ENCODE results near the gene LMBR1. TPM values are rescaled to one million over a fixed set of nuclear protein-coding genes. Genes with fewer than 3 reads are reported as not detected.

The LMBR1 gene
- total and polyA plus RNA-seq, 2 of the 13 experiments (the other 11 are each of a cell fraction or from before 2014, with no cell fraction given): 20.9 to 39.6 TPM

- no TSS peak for BruUV-seq (replicated peaks)
- FAIRE-seq (no peak), DNase-seq (ENCODE audit: low spot score) (no peak), ATAC-seq (no peak)
- TF ChIP-seq NFE2L2 (IDR thresholded peaks at IDR 0.05; ENCODE audit: low read length) (no peak), MAFK (conservative IDR thresholded peaks at IDR 0.05 in 1 of 2, IDR thresholded peaks at IDR 0.05 in 1 of 2; ENCODE audit: low read length in 2 of 2) (peak in 1 of 2 experiments; percentile 14; a peak in 1 of 4 replicates)
- intact Hi-C loops (cut with micrococcal nuclease; ENCODE audit: unreplicated experiment): no loop called here
- WGBS (ENCODE audit: low lambda C conversion rate): 98% methylated on average over 3 of the region's 3 CpGs
- no peaks in the 10 kb centered on the region for H3K36me3 ChIP-seq (replicated peaks in 1 of 2; ENCODE audit: control insufficient read depth in 1 of 2, insufficient read depth in 2 of 2, low read length in 2 of 2)
- in situ Hi-C loops (cut with HindIII; ENCODE audit: extremely low pct_ligation_motif_present, low pct_unique_long_range_greater_than_20kb): no loop called here
- no peak overlapping the region for H3K27ac ChIP-seq (ENCODE audit: extremely low read length, insufficient read depth, low read length)
- no peak overlapping the region for H2AFZ ChIP-seq (ENCODE audit: low read length)
- no peaks in the 10 kb centered on the region for H3K4me1 ChIP-seq (ENCODE audit: insufficient read depth, low read length)
- no peak overlapping the region for H3K4me3 ChIP-seq (replicated peaks in 1 of 3; ENCODE audit: insufficient read depth in 1 of 3, low read depth in 2 of 3, low read length in 3 of 3)
- H3K79me2 ChIP-seq (ENCODE audit: insufficient read depth, low read length): no peaks in the 10 kb centered on the region
- POLR2A ChIA-PET: no interaction called here
- no peak overlapping the region for H3K4me2 ChIP-seq (ENCODE audit: low read depth, low read length)
- no peaks in the 10 kb centered on the region; the same call in 1 of the 2 replicates for H4K20me1 ChIP-seq (ENCODE audit: insufficient read depth, low read length)
- no peaks in the 10 kb centered on the region for H3K27me3 ChIP-seq (ENCODE audit: control insufficient read depth in 1 of 2, insufficient read depth in 2 of 2, low read length in 2 of 2)
- H3K9ac ChIP-seq (ENCODE audit: insufficient read depth, low read depth, low read length): no peak overlapping the region
- no peaks in the 10 kb centered on the region for H3K9me3 ChIP-seq (ENCODE audit: low read length)
- CTCF ChIA-PET (ENCODE audit: low intra/inter-chr PET ratio, low total read pairs): no interaction called here
Measured at GRCh38 chr7:156778201-156778600, 114.8 kb downstream of the LMBR1 start.

GRCh38 chr7:156777364-156778069, 115.5 kb downstream of the LMBR1 start:
- Histone ChIP-seq H3K4me2 (ENCODE audit: low read depth, low read length) (no peak overlapping the region), H3K27ac (ENCODE audit: extremely low read length, insufficient read depth, low read length) (no peak overlapping the region), H3K27me3 (ENCODE audit: control insufficient read depth in 1 of 2, insufficient read depth in 2 of 2, low read length in 2 of 2) (no peaks in the 10 kb centered on the region), H3K4me1 (ENCODE audit: insufficient read depth, low read length) (no peaks in the 10 kb centered on the region), H3K9me3 (ENCODE audit: low read length) (no peaks in the 10 kb centered on the region), H4K20me1 (ENCODE audit: insufficient read depth, low read length) (no peaks in the 10 kb centered on the region; the same call in 1 of the 2 replicates), H3K4me3 (replicated peaks in 1 of 3; ENCODE audit: insufficient read depth in 1 of 3, low read depth in 2 of 3, low read length in 3 of 3) (no peak overlapping the region), H3K79me2 (ENCODE audit: insufficient read depth, low read length) (no peaks in the 10 kb centered on the region), H2AFZ (ENCODE audit: low read length) (no peak overlapping the region), H3K36me3 (replicated peaks in 1 of 2; ENCODE audit: control insufficient read depth in 1 of 2, insufficient read depth in 2 of 2, low read length in 2 of 2) (no peaks in the 10 kb centered on the region), H3K9ac (ENCODE audit: insufficient read depth, low read depth, low read length) (no peak overlapping the region)
- in situ Hi-C loops (cut with HindIII; ENCODE audit: extremely low pct_ligation_motif_present, low pct_unique_long_range_greater_than_20kb) (no loop called here), intact Hi-C loops (cut with micrococcal nuclease; ENCODE audit: unreplicated experiment) (no loop called here)
- ChIA-PET CTCF (ENCODE audit: low intra/inter-chr PET ratio, low total read pairs) (no interaction called here), POLR2A (no interaction called here)
- no peak for FAIRE-seq
- no peak for ATAC-seq
- TF ChIP-seq ATF7 (IDR thresholded peaks at IDR 0.05) (peak; percentile 79), ATF7 (CRISPR knock-in tag; IDR thresholded peaks at IDR 0.05) (no peak), YEATS2 (CRISPR knock-in tag; IDR thresholded peaks at IDR 0.05; ENCODE audit: borderline replicate concordance) (no peak), NFYC (CRISPR knock-in tag; IDR thresholded peaks at IDR 0.05) (no peak), ZNF354B (CRISPR knock-in tag; IDR thresholded peaks at IDR 0.05) (no peak), RFXAP (CRISPR knock-in tag; IDR thresholded peaks at IDR 0.05; ENCODE audit: borderline replicate concordance) (no peak), ARNT2 (CRISPR knock-in tag; IDR thresholded peaks at IDR 0.05; ENCODE audit: low read depth) (no peak), SUZ12 (IDR thresholded peaks at IDR 0.05; ENCODE audit: low read depth, low read length) (no peak), ZNF746 (CRISPR knock-in tag; IDR thresholded peaks at IDR 0.05) (no peak), ZNF614 (CRISPR knock-in tag; IDR thresholded peaks at IDR 0.05; ENCODE audit: borderline replicate concordance) (no peak)
- 97% methylated on average over 5 of the region's 5 CpGs for WGBS (ENCODE audit: low lambda C conversion rate)
- BruUV-seq (replicated peaks): no TSS peak
- DNase-seq (ENCODE audit: low spot score): no peak

Measured in HepG2 (cell line).